ENCODE results near the gene LUC7L. TPM values are rescaled to one million over a fixed set of nuclear protein-coding genes. Genes with fewer than 3 reads are reported as not detected.

The LUC7L gene
- total RNA-seq, 1 experiment from 2014 or later: 137 TPM

DNA sequence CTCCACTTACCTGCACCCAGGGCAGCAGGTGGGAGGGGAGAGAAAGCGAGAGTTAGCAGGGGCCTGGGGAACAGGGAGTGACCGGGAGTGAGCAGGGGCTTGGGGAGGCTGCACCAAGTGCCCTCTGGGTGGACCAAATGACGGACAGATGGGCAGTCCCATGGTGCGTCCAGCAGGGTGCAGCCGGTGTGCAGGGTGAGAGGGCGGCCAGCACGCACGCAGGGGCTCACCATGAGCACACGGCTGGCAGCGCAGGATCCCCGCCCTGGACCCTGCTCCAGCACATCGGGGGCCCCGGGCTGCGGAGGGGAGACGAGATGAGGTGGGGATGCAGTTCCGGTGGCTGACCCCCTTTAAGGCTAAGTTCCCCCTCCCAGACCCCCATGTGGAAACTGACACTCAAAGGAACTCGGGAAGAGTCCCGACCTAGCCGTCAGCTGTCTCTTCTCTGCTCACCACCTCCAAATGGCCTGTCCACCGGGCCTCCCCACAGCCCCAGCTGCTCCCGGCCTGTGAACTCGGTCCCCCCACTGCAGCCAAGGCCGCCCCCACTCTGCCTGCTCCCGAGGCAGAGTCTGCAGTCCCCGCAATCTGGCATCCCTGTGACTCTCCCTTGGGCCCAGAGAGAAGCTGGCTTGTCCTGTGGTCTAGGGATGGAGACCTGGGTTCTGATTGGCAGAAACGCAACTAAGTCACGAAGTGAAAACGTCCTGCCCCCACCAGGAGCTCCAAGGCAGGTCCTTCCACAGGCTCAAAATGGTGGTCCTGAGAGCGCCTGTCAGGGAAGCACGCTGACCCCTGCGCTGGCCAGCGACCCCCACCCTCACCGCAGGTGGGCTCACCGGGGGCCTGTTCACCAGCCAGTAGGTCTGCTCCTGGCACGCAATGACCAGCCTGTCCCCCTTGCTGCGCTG, 43.6 kb upstream of the LUC7L start:
- Histone ChIP-seq H2BK20ac (ENCODE audit: low read depth, low read length, poor library complexity, severe bottlenecking) (no peak overlapping the region), H2BK12ac (ENCODE audit: insufficient read length, low read depth, low read length) (no peak overlapping the region), H4K20me1 (ENCODE audit: control insufficient read depth, insufficient read depth, insufficient read length) (no peaks in the 10 kb centered on the region), H3K14ac (ENCODE audit: insufficient read depth, low read length) (no peak overlapping the region), H4K5ac (ENCODE audit: insufficient read length, low read depth, low read length) (no peak overlapping the region), H3K23me2 (ENCODE audit: insufficient read length, low read depth, low read length, poor library complexity, severe bottlenecking) (peaks cover 5% of the 10 kb centered on the region), H3K4ac (ENCODE audit: low read depth, low read length) (no peak overlapping the region), H2BK120ac (ENCODE audit: low read depth, low read length, poor library complexity, severe bottlenecking) (no peak overlapping the region), H3K79me1 (ENCODE audit: insufficient read depth, low read depth, low read length, poor library complexity, severe bottlenecking) (no peaks in the 10 kb centered on the region), H2BK5ac (ENCODE audit: insufficient read length, low read length) (no peak overlapping the region), H4K8ac (replicated peaks; ENCODE audit: insufficient read length, low read depth, low read length) (no peak overlapping the region), H3K4me1 (ENCODE audit: insufficient read depth, low read length) (no peaks in the 10 kb centered on the region), H4K91ac (ENCODE audit: insufficient read length, low read depth, low read length) (no peak overlapping the region), H3K27ac (ENCODE audit: insufficient read length, low read depth, low read length) (no peak overlapping the region), H3K79me2 (ENCODE audit: insufficient read depth, low read length) (no peaks in the 10 kb centered on the region), H2AK5ac (ENCODE audit: insufficient read length, low read length) (no peak overlapping the region), H3K23ac (ENCODE audit: insufficient read length, low read depth, low read length) (no peak overlapping the region), H2AFZ (ENCODE audit: low read length) (no peak overlapping the region), H3K9ac (ENCODE audit: extremely low read depth, insufficient read length, low read length) (no peak overlapping the region), H2BK15ac (ENCODE audit: low read depth, low read length) (no peak overlapping the region), H3K9me3 (ENCODE audit: control insufficient read depth, low read depth, low read length) (no peaks in the 10 kb centered on the region), H3K27me3 (ENCODE audit: insufficient read depth, low read length) (peaks cover 3% of the 10 kb centered on the region; the same call in 1 of the 2 replicates), H3K18ac (ENCODE audit: insufficient read length, low read depth, low read length) (no peak overlapping the region), H3K56ac (ENCODE audit: insufficient read length, low read depth, low read length) (no peak overlapping the region), H3K4me2 (ENCODE audit: insufficient read depth, insufficient read length, low read length) (no peak overlapping the region), H3T11ph (ENCODE audit: low read length) (no peak overlapping the region)
- H3K4me3 Mint-ChIP-seq: no peak overlapping the region
- TF ChIP-seq, protein P1, sequence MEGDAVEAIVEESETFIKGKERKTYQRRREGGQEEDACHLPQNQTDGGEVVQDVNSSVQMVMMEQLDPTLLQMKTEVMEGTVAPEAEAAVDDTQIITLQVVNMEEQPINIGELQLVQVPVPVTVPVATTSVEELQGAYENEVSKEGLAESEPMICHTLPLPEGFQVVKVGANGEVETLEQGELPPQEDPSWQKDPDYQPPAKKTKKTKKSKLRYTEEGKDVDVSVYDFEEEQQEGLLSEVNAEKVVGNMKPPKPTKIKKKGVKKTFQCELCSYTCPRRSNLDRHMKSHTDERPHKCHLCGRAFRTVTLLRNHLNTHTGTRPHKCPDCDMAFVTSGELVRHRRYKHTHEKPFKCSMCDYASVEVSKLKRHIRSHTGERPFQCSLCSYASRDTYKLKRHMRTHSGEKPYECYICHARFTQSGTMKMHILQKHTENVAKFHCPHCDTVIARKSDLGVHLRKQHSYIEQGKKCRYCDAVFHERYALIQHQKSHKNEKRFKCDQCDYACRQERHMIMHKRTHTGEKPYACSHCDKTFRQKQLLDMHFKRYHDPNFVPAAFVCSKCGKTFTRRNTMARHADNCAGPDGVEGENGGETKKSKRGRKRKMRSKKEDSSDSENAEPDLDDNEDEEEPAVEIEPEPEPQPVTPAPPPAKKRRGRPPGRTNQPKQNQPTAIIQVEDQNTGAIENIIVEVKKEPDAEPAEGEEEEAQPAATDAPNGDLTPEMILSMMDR (conservative IDR thresholded peaks at IDR 0.05): no peak
- H3K27me3 Mint-ChIP-seq (ENCODE audit: low read depth): peaks cover 31% of the 10 kb centered on the region
- no peak overlapping the region; a peak in 1 of 7 replicates for H3K27ac Mint-ChIP-seq
- H3K36me3 Mint-ChIP-seq (ENCODE audit: insufficient read depth in 1 of 3, low read depth in 3 of 3): no peaks in the 10 kb centered on the region
- no CpG with 5 or more reads among the region's 36 CpGs for WGBS (ENCODE audit: extremely low coverage, insufficient read length, low lambda C conversion rate)
- peaks cover 0 to 7% of the 10 kb centered on the region in 2 experiments; a peak in 2 of 4 replicates for H3K4me1 Mint-ChIP-seq
- no peak for DNase-seq
- H3K9me3 Mint-ChIP-seq: no peaks in the 10 kb centered on the region; a peak in 1 of 5 replicates
